A549 (cell line): ENCODE measurements around the gene MAOB.

ENCODE experiments used
- CBX2 ChIP-seq: fragments of 200-600 bp; sonication (generic); IDR thresholded peaks from 2 replicates; pipeline ENCODE4 v1.6.1; 2016; ENCODE audit warnings: low read depth, mild to moderate bottlenecking, borderline replicate concordance
- CEBPB ChIP-seq, 2 experiments: fragments of >200 bp in 1 of 2; sonication (Bioruptor Twin) in 1 of 2; formaldehyde crosslinking in 1 of 2; IDR thresholded peaks; 2 replicates each; pipeline ENCODE4 v1.6.1; 2012 to 2016
- CTCF ChIP-seq: fragments of >200 bp; sonication (Bioruptor Twin); formaldehyde crosslinking; IDR thresholded peaks from 3 replicates; pipeline ENCODE4 v1.5.1; 2016
- EP300 ChIP-seq, 2 experiments: fragments of >200 bp; sonication (Bioruptor Twin); formaldehyde crosslinking; IDR thresholded peaks; 2 replicates in 1 of 2; 3 replicates in 1 of 2; pipeline ENCODE4 v1.6.1; 2016 to 2017
- KDM1A ChIP-seq: fragments of 200-600 bp; sonication (generic); IDR thresholded peaks from 2 replicates; pipeline ENCODE4 v1.6.1; 2016; ENCODE audit warnings: low read depth, mild to moderate bottlenecking
- MAFK ChIP-seq: fragments of 450-650 bp; IDR thresholded peaks from 2 replicates; pipeline ENCODE4 v1.6.1; 2014; ENCODE audit not compliant: partially characterized antibody
- MYC ChIP-seq: IDR thresholded peaks from 2 replicates; pipeline ENCODE4 v1.6.1; 2012; ENCODE audit warnings: mild to moderate bottlenecking, inconsistent platforms, low read length, improper control_type of control experiment, borderline replicate concordance
- NPAS2 ChIP-seq: fragments of 250-450 bp; sonication (Bioruptor Pico); IDR thresholded peaks from 2 replicates; pipeline ENCODE4 v1.8.0; 2022; ENCODE audit warnings: mild to moderate bottlenecking, moderate library complexity, borderline replicate concordance
- PHF8 ChIP-seq: fragments of 200-600 bp; sonication (generic); IDR thresholded peaks from 2 replicates; pipeline ENCODE4 v1.6.1; 2016; ENCODE audit warnings: low read depth, mild to moderate bottlenecking, antibody characterized with exemption, moderate library complexity, borderline replicate concordance
- POLR2A ChIP-seq: IDR thresholded peaks from 2 replicates; pipeline ENCODE4 v1.6.1; 2012; ENCODE audit warnings: mild to moderate bottlenecking, low read length
- RAD21 ChIP-seq, 2 experiments: fragments of >200 bp in 1 of 2; sonication (Bioruptor Twin) in 1 of 2; formaldehyde crosslinking in 1 of 2; IDR thresholded peaks in 1 of 2; conservative IDR thresholded peaks in 1 of 2; 2 replicates in 1 of 2; 3 replicates in 1 of 2; pipeline ENCODE4 v1.6.1; 2012 to 2018; ENCODE audit warnings: inconsistent platforms in 1 of 2
- USF2 ChIP-seq: fragments of 450-650 bp; IDR thresholded peaks from 2 replicates; pipeline ENCODE4 v1.6.1; 2014; ENCODE audit warnings: antibody characterized with exemption

- TF ChIP-seq PHF8 (no peak), CTCF (no peak), NPAS2 (CRISPR knock-in tag) (no peak), CEBPB (IDR thresholded peaks at IDR 0.05) (no peak), MYC (no peak), POLR2A (no peak), KDM1A (no peak), EP300 (IDR thresholded peaks at IDR 0.05) (no peak), RAD21 (conservative IDR thresholded peaks at IDR 0.05 in 1 of 2, IDR thresholded peaks at IDR 0.05 in 1 of 2) (no peak), MAFK (no peak), USF2 (no peak), CBX2 (no peak)
These were observed 96.2 kb downstream of the MAOB start for GRCh38 chrX:43785930-43786591.
